Non-pigmented ciliary epithelial cell (primary cell): Measurements from ENCODE around the gene MLX.
"Not testable (repeated sequence)": the region's sequence is repeated elsewhere in the genome, so short reads cannot be mapped to it uniquely, and the experiment has no call there.

Experiments used
- DNase-seq: peaks from one replicate; pipeline ENCODE4 v3.0.0-alpha.2; 2010; ENCODE audit warnings: low read depth

The MLX gene

DNA sequence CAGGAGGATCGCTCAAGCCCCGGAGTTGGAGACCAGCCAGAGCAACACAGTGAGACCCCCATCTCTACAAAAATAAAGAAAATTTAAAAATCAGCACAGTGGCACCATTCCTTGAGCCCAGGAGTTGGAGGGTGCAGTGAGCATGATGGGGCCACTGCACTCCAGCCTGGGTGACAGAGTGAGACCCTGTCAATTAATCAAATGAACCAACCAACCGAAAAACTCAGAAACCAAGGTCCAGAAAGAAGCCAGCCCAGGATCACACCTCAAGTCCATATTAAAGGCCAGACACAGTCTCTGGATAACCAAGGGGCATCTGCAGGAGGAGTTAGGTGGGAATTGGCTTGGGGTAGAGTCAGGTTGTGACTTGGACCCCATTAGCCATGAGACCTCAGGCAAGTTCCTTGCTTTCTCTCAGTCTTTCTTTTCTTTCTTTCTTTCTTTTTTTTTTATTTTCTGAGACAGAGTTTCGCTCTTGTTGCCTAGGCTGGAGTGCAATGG lies 11.7 kb upstream of the MLX start:
- DNase-seq, result no peak

DNA sequence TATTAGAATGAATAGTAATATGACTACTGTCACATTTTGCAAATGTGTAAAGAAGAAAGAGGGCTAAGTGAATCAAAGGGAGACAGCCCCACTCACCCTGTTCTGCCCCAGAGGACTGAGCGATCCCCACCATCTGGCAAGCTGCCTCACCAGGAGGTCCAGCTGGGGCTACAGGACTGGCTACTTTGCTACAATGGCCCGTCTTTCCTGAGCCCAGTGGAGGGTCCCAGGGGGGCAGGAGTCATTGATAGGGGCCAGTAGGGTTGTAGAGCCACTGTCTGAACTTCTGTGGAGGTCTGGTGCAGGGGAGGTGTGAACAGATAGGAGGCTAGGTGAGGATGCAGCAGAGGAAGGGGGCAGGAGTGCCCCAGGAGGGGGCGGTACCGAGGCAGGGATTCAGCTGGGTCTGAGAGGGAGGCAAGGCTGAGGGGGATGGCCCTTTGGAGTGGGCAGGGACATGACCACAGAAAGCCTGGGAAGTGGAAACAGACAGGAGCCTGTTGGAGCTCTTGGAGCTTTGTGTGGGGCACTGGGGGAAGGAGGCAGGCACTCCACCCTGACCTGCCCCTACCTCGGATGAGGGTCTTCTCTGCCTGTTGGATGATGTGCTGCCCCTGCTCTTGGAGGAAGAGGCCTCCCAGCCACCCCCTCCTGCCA lies 10.8 kb upstream of the MLX start:
- not testable (repeated sequence) for DNase-seq

DNA sequence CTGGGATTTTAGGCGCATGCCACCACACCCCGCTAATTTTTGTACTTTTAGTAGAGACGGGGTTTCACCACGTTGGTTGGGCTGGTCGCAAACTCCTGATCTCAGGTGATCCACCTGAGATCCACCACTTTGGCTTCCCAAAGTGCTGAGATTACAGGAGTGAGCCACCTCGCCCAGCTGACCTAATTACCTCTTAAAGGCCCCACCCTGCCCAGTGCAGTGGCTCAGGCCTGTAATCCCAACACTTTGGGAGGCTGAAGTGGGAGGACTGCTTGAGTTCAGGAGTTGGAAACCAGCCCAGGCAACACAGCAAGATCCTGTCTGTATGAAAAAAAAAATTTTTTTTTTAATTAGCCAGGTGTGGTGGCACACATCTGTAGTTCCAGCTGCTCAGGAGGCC lies 7.8 kb upstream of the MLX start:
- no peak for DNase-seq

DNA sequence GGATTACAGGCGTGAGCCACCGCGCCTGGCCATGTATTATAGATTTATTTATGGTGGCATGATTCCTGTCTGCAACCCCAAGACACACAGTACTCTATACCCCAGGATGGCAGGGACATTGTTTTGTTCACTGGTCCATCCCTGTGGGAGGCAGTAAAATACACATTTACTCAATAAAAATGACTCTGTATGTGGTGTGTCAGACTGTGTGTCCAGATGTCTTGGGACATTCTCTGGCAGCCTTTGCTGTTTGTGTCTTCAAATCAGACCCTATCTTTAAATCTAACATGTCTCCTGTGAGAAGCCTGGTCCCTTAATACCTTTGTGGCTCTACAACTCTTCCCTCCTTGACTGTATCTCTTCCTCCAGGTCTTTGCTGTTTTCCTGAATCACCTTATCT lies 6.7 kb upstream of the MLX start:
- DNase-seq, result no peak

DNA sequence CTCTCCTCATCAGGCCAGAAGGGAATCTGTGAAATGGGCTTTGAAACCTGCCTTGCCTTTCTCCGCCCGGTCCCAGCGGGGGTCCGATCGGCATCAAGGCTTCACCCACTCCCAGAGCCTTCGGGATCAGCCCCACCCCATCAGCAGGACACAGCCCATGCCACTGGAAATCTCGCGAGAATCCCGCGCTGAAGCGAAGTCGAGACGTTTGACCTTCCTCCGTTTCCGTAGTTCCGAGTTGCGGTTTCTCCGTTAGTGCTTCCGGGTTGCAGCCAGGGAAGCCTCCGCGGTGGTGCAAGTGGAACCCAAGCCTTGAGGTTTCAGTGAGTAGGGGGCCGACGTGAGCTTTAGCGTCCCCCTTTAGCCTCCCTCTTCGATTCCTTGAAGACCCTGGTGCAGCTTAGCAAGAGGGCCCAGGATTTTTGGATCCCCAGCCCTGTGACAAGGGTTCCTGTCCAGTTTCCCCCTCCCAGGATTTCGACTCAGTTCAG lies 5.0 kb upstream of the MLX start, which contains the start of gene COASY:
Gene COASY (plus strand): TSS at position 252 of the 491 bp plus-strand sequence. CDS start 475 bp downstream, outside the sequence.
- DNase-seq, result peak; percentile 91

DNA sequence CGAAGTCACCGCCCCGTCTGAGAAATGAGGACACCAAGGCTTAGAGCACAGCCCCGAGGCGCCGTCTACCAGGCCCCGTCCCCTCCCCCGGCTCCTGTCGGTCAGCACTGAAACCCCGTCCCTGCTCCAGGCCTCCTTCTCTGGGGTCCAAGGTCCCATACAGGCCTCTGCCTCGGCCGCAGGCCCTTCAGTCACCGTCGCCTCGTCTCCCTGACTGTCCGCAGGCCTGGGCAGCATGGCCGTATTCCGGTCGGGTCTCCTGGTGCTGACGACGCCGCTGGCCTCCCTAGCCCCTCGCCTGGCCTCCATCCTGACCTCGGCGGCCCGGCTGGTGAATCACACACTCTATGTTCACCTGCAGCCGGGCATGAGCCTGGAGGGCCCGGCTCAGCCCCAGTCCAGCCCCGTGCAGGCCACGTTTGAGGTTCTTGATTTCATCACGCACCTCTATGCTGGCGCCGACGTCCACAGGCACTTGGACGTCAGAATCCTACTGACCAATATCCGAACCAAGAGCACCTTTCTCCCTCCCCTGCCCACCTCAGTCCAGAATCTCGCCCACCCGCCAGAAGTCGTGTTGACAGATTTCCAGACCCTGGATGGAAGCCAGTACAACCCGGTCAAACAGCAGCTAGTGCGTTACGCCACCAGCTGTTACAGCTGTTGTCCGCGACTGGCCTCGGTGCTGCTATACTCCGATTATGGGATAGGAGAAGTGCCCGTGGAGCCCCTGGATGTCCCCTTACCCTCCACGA lies 4.3 kb upstream of the MLX start:
- no peak for DNase-seq

DNA sequence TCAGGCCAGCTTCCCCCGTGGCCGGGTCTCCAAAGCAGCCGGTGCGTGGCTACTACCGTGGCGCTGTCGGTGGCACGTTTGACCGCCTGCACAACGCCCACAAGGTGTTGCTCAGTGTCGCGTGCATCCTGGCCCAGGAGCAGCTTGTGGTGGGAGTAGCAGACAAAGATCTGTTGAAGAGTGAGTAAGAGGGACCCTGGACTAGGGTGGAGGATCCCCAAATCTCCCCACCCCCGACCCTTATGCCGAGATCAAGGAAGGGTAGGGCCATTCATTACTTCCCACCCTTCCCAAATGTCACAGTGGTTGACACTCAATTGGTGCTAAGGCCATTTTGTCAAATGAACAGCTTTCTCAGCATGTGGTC lies 3.8 kb upstream of the MLX start:
- no peak for DNase-seq

DNA sequence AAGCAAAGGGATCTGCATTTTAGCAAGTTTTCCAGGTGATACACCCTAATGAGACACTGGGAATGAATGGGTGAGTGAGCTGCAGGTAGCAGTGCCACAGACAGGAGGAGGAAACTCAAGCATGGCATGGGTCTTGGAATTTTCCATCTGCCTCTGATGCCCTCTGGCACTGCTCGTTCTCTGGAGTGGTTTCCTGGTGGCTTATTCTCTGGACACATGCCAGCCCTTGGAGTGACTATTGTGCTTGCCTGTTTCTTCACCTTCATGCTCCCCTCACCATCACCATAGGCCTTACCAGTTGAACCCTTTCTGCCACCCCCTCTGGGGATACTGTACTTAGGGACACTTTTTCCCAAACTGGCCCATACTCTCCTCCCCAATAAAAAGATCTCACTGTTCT lies 3.4 kb upstream of the MLX start:
- no peak for DNase-seq

DNA sequence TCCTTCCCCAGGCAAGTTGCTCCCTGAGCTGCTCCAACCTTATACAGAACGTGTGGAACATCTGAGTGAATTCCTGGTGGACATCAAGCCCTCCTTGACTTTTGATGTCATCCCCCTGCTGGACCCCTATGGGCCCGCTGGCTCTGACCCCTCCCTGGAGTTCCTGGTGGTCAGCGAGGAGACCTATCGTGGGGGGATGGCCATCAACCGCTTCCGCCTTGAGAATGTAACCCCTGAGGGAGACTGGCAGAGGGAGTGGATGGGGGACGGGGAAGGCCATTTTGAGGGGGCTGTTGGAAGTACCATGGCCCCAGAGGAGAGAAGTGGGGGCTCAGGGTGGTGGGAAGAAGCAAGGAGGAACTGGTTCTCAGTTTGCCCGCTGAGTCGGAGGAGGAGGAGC lies 3.0 kb upstream of the MLX start:
- no peak for DNase-seq

DNA sequence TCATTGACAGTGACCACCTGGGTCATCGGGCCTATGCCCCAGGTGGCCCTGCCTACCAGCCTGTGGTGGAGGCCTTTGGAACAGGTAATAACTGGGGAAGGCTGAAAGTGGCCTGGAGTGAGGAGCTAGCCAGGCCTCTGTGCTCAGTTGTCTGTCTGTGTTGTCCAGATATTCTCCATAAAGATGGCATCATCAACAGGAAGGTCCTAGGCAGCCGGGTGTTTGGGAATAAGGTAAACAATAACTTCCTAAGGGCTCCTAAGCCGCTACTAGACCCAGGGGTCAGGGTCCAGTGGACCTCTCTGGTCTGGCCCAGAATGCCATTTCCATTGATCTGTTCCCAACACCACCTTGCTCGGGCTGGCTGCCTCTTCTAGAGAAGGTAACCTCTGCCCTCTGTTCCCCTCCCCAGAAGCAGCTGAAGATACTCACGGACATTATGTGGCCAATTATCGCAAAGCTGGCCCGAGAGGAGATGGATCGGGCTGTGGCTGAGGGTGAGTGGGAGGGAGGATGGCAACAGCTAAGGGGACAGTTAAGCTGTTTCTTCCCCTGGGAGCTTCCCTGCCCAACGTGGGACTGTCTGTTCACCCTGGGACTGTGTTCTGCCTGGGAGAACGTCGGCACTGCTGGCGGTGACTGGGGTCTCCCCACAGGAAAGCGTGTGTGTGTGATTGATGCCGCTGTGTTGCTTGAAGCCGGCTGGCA lies 1.9 kb upstream of the MLX start:
- no peak for DNase-seq

DNA sequence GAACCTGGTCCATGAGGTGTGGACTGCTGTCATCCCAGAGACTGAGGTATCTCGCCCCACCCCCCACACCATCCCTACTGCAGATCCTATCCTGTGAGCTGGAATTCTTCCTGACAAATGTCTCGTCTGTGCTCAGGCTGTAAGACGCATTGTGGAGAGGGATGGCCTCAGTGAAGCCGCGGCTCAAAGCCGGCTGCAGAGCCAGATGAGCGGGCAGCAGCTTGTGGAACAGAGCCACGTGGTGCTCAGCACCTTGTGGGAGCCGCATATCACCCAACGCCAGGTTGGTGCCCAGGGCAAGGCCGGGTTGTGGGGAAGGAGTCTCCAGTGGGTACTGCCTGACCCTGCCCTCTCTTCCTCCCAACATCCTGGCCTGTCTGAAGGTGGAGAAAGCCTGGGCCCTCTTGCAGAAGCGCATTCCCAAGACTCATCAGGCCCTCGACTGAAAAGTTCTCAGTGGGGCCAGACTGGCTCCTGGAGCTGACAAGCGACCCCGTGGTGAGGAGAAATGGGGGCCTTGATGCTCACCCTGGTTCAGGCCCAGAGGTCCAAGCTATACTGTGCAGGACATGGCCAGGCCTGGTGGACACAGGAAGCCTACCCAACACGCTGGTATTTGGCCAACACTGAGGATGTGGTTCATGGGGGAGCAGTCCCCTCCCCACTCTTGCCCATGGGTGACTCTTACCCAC lies 1.2 kb upstream of the MLX start:
- no peak for DNase-seq

DNA sequence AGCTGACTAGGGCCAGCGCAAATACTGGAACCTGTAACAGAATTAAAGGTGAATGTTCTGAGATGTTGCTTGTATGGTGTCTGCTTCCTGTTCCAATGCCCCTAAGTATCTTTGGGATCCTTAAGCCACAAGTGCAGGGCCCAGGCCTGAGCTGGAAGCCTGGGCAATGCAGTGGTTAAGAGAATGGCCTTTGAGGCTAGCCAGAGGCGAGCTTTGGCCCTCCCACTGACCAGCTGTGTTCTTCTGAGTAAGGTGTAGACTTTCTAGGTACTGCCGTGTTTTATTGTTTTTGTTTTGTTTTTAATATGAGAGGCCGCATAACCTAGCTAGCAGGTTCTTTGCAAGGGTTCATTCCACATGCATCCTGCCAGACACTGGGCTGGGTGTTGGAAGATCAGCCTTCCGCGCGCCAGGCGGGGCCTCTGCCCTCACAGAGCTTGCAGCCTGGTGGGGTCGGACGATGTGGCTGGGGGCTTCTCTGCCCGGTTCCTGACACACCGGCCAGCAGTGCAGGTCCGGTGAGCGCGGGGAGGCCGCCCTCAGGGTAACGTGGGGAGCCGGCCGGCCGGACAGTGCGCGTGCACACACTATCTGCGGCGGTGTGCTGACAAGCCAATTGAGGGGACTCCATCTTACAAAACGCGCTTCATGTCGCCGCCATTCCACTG lies 551 bp upstream of the MLX start:
- no peak for DNase-seq

DNA sequence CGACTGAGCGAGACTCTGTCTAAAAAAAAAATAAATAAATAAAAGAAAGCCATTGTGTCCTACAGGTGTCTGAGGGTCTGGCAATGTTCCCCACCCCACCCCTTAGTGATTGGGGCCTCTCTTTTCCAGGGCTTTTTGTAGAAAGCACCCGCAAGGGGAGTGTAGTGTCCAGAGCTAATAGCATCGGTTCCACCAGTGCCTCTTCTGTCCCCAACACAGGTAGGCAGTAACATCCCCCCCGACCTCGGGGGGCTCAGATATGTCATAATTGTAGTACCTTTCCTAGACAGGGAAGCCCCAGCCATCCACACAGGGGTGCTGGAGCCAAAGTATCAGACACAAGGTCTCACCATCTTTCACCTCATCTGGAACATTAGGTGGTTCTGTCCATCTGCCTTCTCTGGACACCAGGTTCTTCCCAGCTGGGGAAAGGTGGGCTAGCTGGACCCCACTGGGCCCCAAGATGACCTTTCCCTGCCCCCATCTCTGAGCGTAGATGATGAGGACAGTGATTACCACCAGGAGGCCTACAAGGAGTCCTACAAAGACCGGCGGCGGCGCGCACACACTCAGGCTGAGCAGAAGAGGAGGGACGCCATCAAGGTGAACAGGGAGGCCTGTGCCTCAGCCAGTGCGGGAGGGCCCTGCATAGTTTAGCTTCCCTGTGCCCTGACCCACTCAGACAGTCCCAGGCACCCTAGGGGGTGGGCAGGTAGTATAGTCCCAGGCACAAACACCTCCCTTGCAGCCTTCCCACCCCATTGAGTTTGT lies 1.6 kb downstream of the MLX start:
- DNase-seq, result no peak

DNA sequence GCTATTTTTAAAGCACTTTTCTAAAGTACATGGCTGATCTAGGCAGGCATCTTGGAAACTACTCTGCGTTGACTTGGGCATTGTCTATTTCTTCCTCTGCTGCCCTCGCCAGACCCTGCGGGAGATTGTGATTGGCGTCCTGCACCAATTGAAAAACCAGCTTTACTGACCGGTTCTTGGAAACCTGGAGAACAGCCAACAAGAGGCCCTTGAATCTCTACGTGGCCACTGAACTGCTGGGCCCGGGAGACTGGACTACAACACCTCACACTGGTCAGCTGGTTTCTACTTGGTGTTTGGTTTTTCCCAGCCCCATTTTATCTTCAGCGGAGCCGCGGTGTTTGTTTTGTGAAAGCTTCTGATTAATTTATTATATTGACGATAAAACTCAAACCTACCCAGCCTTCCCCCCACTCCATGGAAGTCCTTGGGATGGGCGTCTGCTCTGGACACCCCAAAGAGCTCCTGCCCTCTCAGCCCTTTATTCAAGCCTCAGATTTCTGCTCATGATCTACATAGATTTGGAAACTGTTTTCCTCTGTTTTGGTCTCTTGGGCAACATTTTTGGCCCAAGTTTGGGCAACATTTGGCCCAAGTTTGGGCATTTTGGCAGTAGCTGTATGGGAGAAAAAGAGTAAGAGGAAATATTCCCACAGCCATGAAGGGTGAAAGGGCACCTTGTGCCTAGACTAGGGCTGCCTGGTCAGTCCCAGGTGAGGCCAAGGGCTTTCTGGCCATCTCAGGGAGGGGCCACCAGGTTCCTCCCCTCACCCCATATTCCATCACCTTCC lies 4.7 kb downstream of the MLX start:
- no peak for DNase-seq

DNA sequence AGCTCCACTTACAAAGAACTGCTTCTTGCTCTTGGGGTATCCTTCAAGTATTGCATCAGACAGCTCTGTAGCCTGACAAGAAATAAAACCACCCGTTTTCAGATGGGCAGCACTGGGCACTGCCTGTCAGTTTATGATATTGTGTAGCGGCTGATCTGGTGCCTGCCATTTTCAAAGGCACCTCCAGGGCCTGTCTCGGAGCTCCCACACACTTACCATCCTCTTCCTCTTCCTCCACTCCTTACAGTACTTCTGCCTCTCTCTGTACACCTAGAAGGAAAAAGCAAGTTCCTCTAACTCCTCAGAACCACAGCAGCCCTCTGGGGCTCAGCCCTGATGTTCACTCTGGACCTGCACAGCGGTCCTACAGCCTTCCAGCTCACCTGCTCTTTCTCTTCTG lies 6.2 kb downstream of the MLX start:
- DNase-seq, result no peak

DNA sequence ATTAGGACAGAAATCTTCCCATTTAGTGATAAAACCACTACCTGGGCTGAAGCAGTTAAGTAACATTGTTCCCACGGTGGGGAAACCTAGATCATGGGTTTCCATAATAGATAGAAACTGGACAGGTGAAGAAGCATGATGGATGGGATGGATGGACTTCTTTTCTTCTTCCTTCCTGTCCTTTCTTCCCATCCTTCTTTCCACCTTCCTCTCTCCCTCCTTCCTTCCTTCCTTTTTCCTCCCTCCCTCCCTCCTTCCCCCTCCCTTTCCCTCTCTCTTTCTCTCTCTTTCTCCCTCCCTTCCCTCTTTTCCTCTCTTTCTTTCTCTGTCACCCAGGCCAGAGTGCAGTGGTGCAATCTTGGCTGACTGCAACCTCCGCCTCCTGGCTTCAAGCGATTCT lies 7.6 kb downstream of the MLX start:
- DNase-seq, result no peak

DNA sequence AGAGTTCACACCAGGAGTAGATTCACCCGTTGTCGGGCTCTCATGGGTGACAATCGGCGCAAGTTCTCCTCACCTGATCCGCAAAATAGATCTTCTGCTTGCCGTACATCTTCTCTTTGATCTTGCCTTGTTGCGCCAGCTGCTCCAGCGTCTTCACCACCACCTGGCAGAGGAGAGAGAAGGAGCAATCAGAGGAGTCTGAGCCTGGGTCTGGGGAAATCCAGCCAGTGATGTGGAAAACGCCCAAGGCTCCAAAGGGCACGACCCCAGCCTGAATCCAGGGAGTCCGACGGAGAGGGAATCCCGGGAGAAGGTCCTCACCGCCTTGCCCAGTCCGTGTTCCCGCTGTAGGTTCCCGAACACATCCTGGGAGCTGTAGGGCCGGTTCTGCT lies 10.2 kb downstream of the MLX start:
- DNase-seq, result no peak

DNA sequence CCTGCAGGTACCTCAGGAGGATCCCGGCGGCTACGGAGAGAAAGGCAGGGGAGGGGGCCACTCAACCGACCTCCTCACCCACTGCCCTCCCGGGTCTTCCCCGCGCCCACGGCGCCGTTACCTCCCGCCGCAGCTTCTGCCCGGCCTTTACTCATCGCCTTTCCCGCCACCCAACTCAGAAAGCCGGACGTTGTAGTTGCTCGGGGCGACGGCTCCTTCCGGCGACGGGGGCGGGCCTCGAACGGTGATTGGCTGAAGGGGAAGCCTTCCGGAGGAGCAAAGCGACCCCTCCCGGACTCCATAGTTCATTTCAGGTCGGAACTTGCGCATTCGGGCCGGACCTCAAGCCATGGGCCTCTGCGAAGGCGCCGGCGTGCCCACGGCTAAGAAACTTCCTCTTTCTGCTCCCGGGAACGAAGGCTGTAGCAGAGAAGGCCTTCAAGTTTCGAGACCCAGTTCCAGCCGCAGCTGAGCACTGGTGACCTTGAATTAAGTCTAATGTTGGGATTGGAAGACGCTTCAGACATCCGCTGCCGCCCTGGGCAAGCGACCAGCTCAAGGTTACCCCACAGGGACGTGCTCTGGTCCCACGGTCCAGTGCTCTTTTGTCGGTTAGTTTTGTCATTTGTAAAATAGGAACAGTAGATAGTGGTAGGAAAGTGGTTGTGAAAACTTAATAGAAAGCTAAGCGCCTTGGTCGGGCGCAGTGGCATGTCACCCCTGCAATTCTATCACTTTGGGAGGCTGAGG lies 10.8 kb downstream of the MLX start, which contains the start of gene PSMC3IP:
Gene PSMC3IP (minus strand): TSS at position 198 of the 750 bp plus-strand sequence. CDS start 43 bp downstream, at position 155.
- DNase-seq, result peak; percentile 67

DNA sequence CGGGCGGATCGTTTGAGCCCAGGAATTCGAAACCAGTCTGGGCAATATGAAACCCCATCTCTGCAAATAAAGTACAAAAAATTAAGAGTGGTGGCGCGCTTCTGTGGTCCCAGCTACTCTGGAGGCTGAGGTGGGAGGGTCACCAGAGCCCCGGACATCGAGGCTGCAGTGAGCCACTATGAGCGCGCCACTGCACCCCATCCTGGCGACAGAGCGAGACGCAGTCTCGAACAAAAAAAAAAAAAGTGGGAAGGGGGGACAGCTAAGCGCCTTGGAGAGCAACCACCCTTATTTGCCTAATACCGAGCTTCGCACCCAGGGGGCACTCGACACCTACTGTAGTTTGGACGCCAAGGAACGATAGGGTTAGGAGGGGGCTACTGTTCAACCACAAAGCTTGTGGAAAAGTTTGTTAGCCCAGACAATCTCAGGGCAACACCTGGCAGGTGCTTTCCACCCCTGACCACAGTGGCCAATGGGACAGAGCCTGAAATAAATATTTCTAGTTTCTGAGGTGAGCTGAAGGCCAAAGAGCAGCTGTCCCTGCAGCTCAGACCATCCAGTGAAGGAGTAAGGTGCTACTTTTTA lies 11.5 kb downstream of the MLX start:
- DNase-seq, result no peak
